GM20000 (cell line): ENCODE data around the gene FAM120A.

ENCODE experiments used
- DNase-seq: peaks from one replicate; pipeline ENCODE4 v3.0.0; 2012; ENCODE audit warnings: low spot score
- TF ChIP-seq, protein P1 (sequence below): IDR thresholded peaks from 2 replicates; pipeline ENCODE4 v1.5.1; 2012; ENCODE audit warnings: mild to moderate bottlenecking, control low read depth; ENCODE audit errors: extremely low read depth, missing control alignments

FAM120A gene

DNA sequence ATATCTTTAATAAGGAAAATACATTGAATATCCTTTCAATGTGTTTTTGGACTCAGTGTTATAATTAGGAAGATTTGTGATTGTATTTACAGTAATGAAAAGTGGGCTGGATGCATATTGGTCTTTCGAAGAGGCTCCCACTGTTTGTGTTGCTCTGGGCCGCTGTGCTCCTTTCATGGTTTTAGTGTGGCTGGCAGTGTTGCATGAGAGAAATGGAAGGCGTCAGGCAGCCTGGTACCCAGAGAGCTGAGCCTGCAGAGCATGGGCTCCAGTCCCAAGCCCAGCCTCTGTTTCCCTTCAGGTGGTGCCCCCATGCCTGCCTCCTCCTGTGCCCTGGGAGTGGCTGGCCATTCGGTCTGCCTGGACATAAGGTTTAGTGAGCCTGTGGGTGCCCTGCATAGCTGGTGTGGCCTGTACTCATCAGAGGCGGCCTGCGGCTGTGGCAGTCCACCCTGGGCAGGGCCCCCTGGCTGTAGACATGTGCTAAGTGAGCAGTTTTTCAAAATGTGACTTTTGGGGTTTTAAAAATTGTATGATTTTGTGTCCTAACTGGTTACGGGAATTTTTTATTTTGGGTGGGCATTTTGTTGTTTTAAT lies 29.3 kb downstream of the FAM120A start:
- no peak for DNase-seq
- TF ChIP-seq, protein P1, sequence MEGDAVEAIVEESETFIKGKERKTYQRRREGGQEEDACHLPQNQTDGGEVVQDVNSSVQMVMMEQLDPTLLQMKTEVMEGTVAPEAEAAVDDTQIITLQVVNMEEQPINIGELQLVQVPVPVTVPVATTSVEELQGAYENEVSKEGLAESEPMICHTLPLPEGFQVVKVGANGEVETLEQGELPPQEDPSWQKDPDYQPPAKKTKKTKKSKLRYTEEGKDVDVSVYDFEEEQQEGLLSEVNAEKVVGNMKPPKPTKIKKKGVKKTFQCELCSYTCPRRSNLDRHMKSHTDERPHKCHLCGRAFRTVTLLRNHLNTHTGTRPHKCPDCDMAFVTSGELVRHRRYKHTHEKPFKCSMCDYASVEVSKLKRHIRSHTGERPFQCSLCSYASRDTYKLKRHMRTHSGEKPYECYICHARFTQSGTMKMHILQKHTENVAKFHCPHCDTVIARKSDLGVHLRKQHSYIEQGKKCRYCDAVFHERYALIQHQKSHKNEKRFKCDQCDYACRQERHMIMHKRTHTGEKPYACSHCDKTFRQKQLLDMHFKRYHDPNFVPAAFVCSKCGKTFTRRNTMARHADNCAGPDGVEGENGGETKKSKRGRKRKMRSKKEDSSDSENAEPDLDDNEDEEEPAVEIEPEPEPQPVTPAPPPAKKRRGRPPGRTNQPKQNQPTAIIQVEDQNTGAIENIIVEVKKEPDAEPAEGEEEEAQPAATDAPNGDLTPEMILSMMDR, result no peak

GRCh38 chr9:93483497-93483896 lies 32.0 kb downstream of the FAM120A start:
- no peak for DNase-seq
- TF ChIP-seq, protein P1, result no peak

- no peak for DNase-seq
Measured at GRCh38 chr9:93486268-93486667, 34.8 kb downstream of the FAM120A start.

DNA sequence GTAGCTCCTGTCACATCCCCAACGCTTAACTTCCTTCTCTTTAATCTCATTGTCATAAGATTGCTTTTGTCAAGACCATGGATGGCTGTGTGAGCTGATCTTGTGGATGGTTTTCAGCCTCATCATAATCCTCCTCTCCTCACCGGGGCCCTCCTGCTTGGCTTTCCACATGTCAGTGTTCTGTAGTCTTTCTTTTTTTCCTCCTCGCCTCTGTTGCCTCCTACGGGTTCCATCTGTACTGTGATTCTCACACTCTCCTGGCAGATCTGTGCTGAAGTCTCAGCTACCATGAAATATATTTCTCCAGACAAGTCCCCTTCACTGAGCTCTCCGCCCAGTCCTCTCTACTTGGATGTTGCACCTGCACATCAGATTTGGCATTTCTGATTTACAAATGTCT lies 36.8 kb downstream of the FAM120A start:
- no peak for DNase-seq
- TF ChIP-seq, protein P1, result no peak

More at GRCh38 chr9:93486268-93486667, 34.8 kb downstream of the FAM120A start:
- TF ChIP-seq, protein P1, result no peak

DNA sequence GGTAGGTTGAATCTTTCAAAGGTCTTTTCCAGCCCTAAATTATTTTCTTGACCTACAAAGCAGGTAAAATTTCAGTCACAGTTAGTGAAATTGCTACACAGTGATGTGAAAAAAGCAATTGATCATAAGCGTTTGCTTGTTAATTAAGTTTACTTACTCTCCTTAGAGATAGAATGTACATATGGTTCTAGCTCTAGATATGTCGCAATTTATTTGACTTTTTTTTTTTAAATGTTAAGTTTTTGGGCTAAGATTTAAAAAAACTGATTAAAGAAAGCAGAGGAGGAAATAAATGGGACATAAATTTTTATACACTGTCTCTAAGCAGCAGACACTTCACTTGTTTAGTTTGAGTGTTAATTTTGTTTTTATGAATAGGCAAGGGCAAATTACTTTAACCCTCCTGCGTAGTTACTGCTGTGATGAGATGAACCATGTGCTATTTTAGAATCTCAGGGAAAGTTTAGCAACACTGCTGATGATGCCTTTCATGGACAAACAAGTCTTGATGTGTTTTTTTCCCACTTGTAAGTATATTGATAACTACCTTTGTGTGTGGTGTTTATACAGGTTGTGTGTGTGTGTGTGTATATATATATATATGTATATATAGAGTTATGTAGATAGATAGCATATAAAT lies 40.2 kb downstream of the FAM120A start:
- TF ChIP-seq, protein P1, result no peak
- DNase-seq, result no peak

- TF ChIP-seq, protein P1, result no peak
- no peak for DNase-seq
Measured at GRCh38 chr9:93492327-93492726, 40.8 kb downstream of the FAM120A start.

- TF ChIP-seq, protein P1, result no peak
- DNase-seq, result no peak
Measured at GRCh38 chr9:93493949-93494348, 42.5 kb downstream of the FAM120A start.
